Natural killer cell (primary cell): Measurements from ENCODE around the gene IBA57. TPM values are rescaled to one million over a fixed set of nuclear protein-coding genes. Genes with fewer than 3 reads are reported as not detected.

ENCODE experiments used
- ATAC-seq, 3 donors: fragments of 150-1000 bp in 2 of 3; fragments of 200-7000 bp in 1 of 3; cut with Tn5 transposase; 1 replicate in 1 of 3; 2 replicates in 2 of 3; pipeline ENCODE4 v1.10.0; 2021; ENCODE audit warnings: mild to moderate bottlenecking in 2 of 3, moderate library complexity in 2 of 3
- DNase-seq, 2 donors: peaks; one replicate each; pipeline versions ENCODE4 v3.0.0 to v3.0.0-alpha.2; 2013 to 2021; ENCODE audit warnings: mixed read lengths in 1 of 2
- H3K27ac ChIP-seq: one replicate; pipeline ENCODE4 v1.5.1; 2013; ENCODE audit warnings: mild to moderate bottlenecking, low read length
- H3K27me3 ChIP-seq: one replicate; pipeline ENCODE4 v1.6.1; 2013; ENCODE audit warnings: low read length; ENCODE audit not compliant: control insufficient read depth, insufficient read depth
- H3K36me3 ChIP-seq: one replicate; pipeline ENCODE4 v1.6.1; 2013; ENCODE audit warnings: low read length; ENCODE audit not compliant: control insufficient read depth, insufficient read depth
- H3K4me1 ChIP-seq: one replicate; pipeline ENCODE4 v1.6.1; 2013; ENCODE audit warnings: low read length; ENCODE audit not compliant: control insufficient read depth, insufficient read depth
- H3K4me3 ChIP-seq: one replicate; pipeline ENCODE4 v1.5.1; 2013; ENCODE audit warnings: low read length
- H3K9me3 ChIP-seq: one replicate; pipeline ENCODE4 v1.6.1; 2013; ENCODE audit warnings: low read length; ENCODE audit not compliant: control insufficient read depth, insufficient read depth
- H3K27ac Mint-ChIP-seq, 2 donors: one replicate each; pipeline ENCODE4 v1.8.0; 2022; ENCODE audit warnings: mild to moderate bottlenecking in 2 of 2, mixed read lengths in 2 of 2, moderate library complexity in 1 of 2
- H3K27me3 Mint-ChIP-seq, 2 donors: one replicate each; pipeline ENCODE4 v1.8.0; 2022; ENCODE audit warnings: low read depth in 2 of 2, mixed read lengths in 2 of 2
- H3K36me3 Mint-ChIP-seq: one replicate; pipeline ENCODE4 v1.8.0; 2022; ENCODE audit warnings: mixed read lengths
- H3K4me1 Mint-ChIP-seq, 2 donors: one replicate each; pipeline ENCODE4 v1.8.0; 2022; ENCODE audit warnings: mixed read lengths in 2 of 2
- H3K4me3 Mint-ChIP-seq: one replicate; pipeline ENCODE4 v1.8.0; 2022; ENCODE audit warnings: mild to moderate bottlenecking, moderate library complexity, mixed read lengths
- H3K9me3 Mint-ChIP-seq, 2 donors: one replicate each; pipeline ENCODE4 v1.8.0; 2022; ENCODE audit warnings: mixed read lengths in 2 of 2
- CTCF ChIP-seq: fragments of 200-600 bp; IDR thresholded peaks from one replicate; pipeline ENCODE4 v1.8.0; 2022; ENCODE audit warnings: antibody characterized with exemption
- WGBS: methylation state at CpG from one replicate; pipeline ENCODE4 v1.1.7; 2013; ENCODE audit warnings: missing lambda C conversion rate; ENCODE audit not compliant: insufficient coverage; 5-methylcytosine and 5-hydroxymethylcytosine counted together
- intact Hi-C: fragments of 100-400 bp; cut with micrococcal nuclease; formaldehyde crosslinking; loops from one replicate; pipeline ENCODE4 v1.14.2; 2022
- total RNA-seq, 4 donors: library from RNA; stranded (reverse); fragments of 120-200 nt in 1 of 4; gene quantifications; one replicate each; pipeline versions ENCODE4 v1.2.3 to v1.2.4, GENCODE V29; 2013 to 2022

Gene IBA57
- total RNA-seq, 3 donors from 2014 or later (not counting 1 experiment from before 2014, with no cell fraction given) = 13.3 to 14.1 (median 13.8) TPM

DNA sequence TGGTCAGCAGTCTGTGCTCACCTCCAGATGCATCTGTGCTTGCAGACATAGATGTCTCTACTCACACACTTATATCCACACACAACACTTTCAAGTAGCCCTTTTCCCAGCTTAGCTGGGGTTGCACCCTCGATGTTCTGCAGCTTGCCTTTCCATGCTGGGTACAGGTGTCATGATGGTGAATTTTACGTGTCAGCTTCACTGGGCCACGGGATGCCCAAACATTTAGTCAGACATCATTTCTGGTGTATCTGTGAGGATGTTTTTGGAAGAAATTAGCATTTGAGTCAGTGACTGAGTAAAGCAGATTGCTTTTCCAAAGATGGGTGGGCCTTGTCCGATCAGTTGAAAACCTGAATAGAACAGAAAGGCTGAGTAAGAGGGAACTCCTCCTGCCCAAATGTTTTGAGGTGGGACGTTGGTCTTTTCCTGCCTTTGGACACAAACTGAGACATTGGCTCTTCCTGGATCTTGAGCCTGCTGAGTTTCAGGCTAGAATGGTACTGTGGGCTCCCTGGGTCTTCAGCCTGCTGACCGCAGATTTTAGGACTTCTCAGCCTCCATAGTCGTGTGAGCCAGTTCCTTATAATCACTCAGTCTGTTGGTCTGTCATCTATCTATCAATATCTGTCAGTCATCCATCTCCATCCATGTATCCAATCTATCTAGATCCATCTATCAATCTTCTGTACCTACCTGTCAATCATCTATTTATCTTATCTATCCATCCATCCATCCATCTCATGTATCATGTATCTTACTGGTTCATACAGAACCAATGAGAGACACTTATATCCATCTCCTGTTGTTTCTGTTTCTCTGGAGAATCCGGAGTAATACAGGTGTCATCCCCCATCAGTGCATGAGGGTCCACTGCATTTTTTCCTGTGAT is 29.6 kb downstream of the IBA57 start:
- peaks cover 7 to 8% of the 10 kb centered on the region in 2 donors for H3K9me3 Mint-ChIP-seq
- Histone ChIP-seq H3K9me3 (peaks cover 3% of the 10 kb centered on the region), H3K27ac (no peak overlapping the region), H3K4me3 (no peak overlapping the region), H3K27me3 (no peaks in the 10 kb centered on the region), H3K4me1 (no peaks in the 10 kb centered on the region), H3K36me3 (no peaks in the 10 kb centered on the region)
- DNase-seq (no peak), ATAC-seq (no peak)
- WGBS = 88% methylated on average over 8 of the region's 8 CpGs
- intact Hi-C loops = no loop called here
- H3K27ac Mint-ChIP-seq = no peak overlapping the region
- no peak for TF ChIP-seq CTCF
- H3K4me3 Mint-ChIP-seq = no peak overlapping the region
- no peaks in the 10 kb centered on the region for H3K4me1 Mint-ChIP-seq
- no peaks in the 10 kb centered on the region for H3K27me3 Mint-ChIP-seq
- H3K36me3 Mint-ChIP-seq = peaks cover 14% of the 10 kb centered on the region

DNA sequence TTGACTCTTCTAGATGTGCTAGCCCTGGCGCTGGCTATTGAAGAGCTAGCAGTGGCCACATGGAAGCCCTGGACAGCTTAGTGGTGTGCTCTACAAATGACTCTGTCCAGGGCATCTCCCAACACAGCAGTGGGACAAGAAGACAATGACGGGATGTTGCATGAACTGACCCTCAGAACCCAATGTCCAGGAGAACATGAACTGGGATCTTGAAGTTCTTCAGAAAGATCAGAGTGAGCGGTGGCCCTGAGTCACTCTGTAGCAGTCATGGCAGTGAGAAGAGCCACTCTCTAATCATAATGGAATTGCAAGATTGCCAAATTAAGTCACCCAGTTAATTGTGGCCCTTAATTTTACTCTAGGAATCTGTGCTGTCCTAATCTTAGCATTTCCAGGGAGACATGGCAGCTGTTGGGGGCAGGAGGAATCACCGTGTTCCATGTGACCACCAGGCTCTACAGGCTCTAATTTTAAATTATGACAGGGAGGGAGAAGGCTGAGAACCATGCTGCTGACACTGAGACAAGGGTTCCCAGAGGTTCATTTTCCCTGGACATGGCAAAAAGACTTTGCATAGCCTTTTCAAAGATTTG is 32.0 kb downstream of the IBA57 start:
- no peak for DNase-seq
- Mint-ChIP-seq H3K4me3 (no peak overlapping the region), H3K4me1 (no peaks in the 10 kb centered on the region), H3K36me3 (peaks cover 14% of the 10 kb centered on the region), H3K27me3 (no peaks in the 10 kb centered on the region), H3K9me3 (peaks cover 7 to 8% of the 10 kb centered on the region in 2 donors), H3K27ac (no peak overlapping the region)
- no peak for TF ChIP-seq CTCF
- no peak overlapping the region for H3K27ac ChIP-seq
- H3K4me3 ChIP-seq = no peak overlapping the region
- H3K27me3 ChIP-seq = no peaks in the 10 kb centered on the region
- H3K9me3 ChIP-seq = peaks cover 3% of the 10 kb centered on the region
- intact Hi-C loops = no loop called here
- 96% methylated on average over 4 of the region's 4 CpGs for WGBS
- no peaks in the 10 kb centered on the region for H3K4me1 ChIP-seq
- no peak for ATAC-seq
- no peaks in the 10 kb centered on the region for H3K36me3 ChIP-seq

DNA sequence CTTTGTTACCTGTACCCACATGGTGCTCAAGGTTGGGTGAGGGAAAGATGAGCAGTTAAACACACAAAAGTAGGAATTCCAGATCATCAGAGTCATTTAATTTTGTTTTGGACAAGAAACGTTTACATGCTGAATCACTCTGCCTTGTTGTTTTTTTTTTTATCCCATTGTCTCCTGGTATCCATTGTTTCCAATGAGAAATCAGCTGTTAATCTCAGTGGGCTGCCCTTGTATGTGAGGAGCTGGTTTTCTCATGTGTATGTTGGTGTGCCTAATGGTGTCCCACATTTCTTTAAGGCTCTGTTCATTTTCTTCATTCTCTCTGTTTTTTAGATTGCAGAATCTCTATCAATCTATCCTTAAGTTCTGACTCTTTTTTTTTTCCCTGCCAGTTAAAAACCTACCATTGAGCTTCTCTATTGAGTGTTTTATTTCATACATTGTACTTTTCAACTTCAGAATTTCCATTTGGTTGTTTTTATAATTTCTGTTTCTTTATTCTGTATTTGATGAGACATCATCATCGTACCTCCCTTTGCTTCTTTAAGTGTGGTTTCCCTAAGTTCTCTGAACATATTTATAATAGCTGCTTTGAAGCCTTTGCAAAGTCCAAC is 33.5 kb downstream of the IBA57 start:
- Histone ChIP-seq H3K27ac (no peak overlapping the region), H3K4me3 (no peak overlapping the region), H3K36me3 (no peaks in the 10 kb centered on the region), H3K27me3 (no peaks in the 10 kb centered on the region), H3K9me3 (peaks cover 3% of the 10 kb centered on the region), H3K4me1 (no peaks in the 10 kb centered on the region)
- WGBS = 62% methylated on average over 2 of the region's 2 CpGs
- Mint-ChIP-seq H3K4me1 (no peaks in the 10 kb centered on the region), H3K27me3 (no peaks in the 10 kb centered on the region), H3K36me3 (peaks cover 14% of the 10 kb centered on the region), H3K9me3 (peaks cover 7 to 8% of the 10 kb centered on the region in 2 donors), H3K27ac (no peak overlapping the region), H3K4me3 (no peak overlapping the region)
- TF ChIP-seq CTCF = no peak
- DNase-seq (no peak), ATAC-seq (no peak)
- intact Hi-C loops = no loop called here
